HL-60 (cell line): Measurements from ENCODE around the gene KDM8.

Experiments used
- GABPA ChIP-seq: IDR thresholded peaks from 2 replicates; pipeline ENCODE4 v1.6.1; 2012; ENCODE audit warnings: low read depth
- POLR2AphosphoS5 ChIP-seq: IDR thresholded peaks from 2 replicates; pipeline ENCODE4 v1.6.1; 2012; ENCODE audit warnings: low read depth
- SPI1 ChIP-seq: IDR thresholded peaks from 2 replicates; pipeline ENCODE4 v1.6.1; 2012; ENCODE audit warnings: low read depth, mild to moderate bottlenecking, borderline replicate concordance
- TF ChIP-seq, protein P1 (sequence below): IDR thresholded peaks from one replicate; pipeline ENCODE4 v1.5.1; 2011; ENCODE audit warnings: low read length, control low read depth, inconsistent platforms; ENCODE audit not compliant: insufficient read depth
- TF ChIP-seq, protein P2 (sequence below): IDR thresholded peaks from 2 replicates; pipeline ENCODE4 v1.6.1; 2012; ENCODE audit warnings: low read depth; ENCODE audit not compliant: insufficient replicate concordance

DNA sequence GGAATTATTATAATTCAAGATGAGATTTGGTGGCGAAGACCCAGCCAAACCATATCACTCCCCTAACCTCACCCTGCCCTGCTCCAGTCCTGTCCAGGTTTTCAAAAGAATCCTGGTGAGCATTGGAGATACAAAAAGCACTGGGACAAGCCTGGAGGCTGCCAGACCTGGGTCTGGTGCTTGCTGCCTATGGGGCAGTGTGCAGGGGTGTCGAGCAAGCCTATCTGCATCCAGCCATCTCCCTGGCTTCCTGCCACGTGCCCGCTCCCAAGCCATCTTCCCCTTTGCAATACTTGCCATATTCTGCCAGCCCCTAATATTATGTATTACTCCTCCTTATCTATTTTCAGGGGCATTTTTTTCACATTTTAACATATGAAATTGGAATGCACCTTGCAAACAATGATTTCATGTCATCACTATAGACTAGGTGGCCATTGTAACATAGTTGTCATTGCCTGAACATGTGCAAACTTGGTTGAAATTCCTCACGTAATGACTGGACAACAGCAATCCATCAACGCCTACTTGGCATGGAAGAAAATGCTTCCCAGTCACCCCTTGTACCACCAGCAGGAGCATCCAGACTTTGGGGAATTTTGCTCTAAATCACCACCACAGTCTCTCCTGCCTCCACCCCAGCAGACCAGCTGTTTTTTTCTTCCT is 8.1 kb upstream of the KDM8 start:
- TF ChIP-seq, protein P1, sequence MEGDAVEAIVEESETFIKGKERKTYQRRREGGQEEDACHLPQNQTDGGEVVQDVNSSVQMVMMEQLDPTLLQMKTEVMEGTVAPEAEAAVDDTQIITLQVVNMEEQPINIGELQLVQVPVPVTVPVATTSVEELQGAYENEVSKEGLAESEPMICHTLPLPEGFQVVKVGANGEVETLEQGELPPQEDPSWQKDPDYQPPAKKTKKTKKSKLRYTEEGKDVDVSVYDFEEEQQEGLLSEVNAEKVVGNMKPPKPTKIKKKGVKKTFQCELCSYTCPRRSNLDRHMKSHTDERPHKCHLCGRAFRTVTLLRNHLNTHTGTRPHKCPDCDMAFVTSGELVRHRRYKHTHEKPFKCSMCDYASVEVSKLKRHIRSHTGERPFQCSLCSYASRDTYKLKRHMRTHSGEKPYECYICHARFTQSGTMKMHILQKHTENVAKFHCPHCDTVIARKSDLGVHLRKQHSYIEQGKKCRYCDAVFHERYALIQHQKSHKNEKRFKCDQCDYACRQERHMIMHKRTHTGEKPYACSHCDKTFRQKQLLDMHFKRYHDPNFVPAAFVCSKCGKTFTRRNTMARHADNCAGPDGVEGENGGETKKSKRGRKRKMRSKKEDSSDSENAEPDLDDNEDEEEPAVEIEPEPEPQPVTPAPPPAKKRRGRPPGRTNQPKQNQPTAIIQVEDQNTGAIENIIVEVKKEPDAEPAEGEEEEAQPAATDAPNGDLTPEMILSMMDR = no peak
- TF ChIP-seq POLR2AphosphoS5 = no peak
- TF ChIP-seq, protein P2, sequence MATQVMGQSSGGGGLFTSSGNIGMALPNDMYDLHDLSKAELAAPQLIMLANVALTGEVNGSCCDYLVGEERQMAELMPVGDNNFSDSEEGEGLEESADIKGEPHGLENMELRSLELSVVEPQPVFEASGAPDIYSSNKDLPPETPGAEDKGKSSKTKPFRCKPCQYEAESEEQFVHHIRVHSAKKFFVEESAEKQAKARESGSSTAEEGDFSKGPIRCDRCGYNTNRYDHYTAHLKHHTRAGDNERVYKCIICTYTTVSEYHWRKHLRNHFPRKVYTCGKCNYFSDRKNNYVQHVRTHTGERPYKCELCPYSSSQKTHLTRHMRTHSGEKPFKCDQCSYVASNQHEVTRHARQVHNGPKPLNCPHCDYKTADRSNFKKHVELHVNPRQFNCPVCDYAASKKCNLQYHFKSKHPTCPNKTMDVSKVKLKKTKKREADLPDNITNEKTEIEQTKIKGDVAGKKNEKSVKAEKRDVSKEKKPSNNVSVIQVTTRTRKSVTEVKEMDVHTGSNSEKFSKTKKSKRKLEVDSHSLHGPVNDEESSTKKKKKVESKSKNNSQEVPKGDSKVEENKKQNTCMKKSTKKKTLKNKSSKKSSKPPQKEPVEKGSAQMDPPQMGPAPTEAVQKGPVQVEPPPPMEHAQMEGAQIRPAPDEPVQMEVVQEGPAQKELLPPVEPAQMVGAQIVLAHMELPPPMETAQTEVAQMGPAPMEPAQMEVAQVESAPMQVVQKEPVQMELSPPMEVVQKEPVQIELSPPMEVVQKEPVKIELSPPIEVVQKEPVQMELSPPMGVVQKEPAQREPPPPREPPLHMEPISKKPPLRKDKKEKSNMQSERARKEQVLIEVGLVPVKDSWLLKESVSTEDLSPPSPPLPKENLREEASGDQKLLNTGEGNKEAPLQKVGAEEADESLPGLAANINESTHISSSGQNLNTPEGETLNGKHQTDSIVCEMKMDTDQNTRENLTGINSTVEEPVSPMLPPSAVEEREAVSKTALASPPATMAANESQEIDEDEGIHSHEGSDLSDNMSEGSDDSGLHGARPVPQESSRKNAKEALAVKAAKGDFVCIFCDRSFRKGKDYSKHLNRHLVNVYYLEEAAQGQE = no peak
- no peak for TF ChIP-seq GABPA
- no peak for TF ChIP-seq SPI1
